Uterus (tissue), 4 donors: Measurements from ENCODE around the gene CBY1. TPM values are rescaled to one million over a fixed set of nuclear protein-coding genes. Genes with fewer than 3 reads are reported as not detected.

Experiments used
- DNase-seq, 2 donors: peaks; one replicate each; pipeline ENCODE4 v3.0.0-alpha.2; 2019 to 2020
- H3K27ac ChIP-seq, 2 donors: fragments of 200-600 bp; sonication (generic); 1 replicate in 1 of 2; 2 replicates in 1 of 2; pipeline ENCODE4 v1.5.1; 2016 to 2018
- H3K27me3 ChIP-seq, 2 donors: fragments of 200-600 bp; sonication (generic); one replicate each; pipeline ENCODE4 v1.5.1; 2018 to 2019; ENCODE audit warnings: control low read depth in 1 of 2
- H3K36me3 ChIP-seq, 2 donors: fragments of 200-600 bp; sonication (generic); one replicate each; pipeline ENCODE4 v1.5.1; 2019; ENCODE audit warnings: control low read depth in 1 of 2
- H3K4me1 ChIP-seq, 2 donors: fragments of 200-600 bp; sonication (generic); one replicate each; pipeline ENCODE4 v1.5.1; 2018 to 2019; ENCODE audit warnings: control low read depth in 1 of 2
- H3K4me3 ChIP-seq, 2 donors: fragments of 200-600 bp; sonication (generic); 1 replicate in 1 of 2; 2 replicates in 1 of 2; pipeline ENCODE4 v1.5.1; 2018 to 2019; ENCODE audit warnings: mild to moderate bottlenecking in 1 of 2
- H3K9me3 ChIP-seq, 2 donors: fragments of 200-600 bp; sonication (generic); one replicate each; pipeline ENCODE4 v1.5.1; 2019; ENCODE audit warnings: control low read depth in 1 of 2
- CTCF ChIP-seq, 4 experiments: fragments of 200-600 bp in 2 of 4; fragments of 450-650 bp in 2 of 4; sonication (generic) in 2 of 4; IDR thresholded peaks; one replicate each; pipeline ENCODE4 v1.5.1; 2016 to 2019; ENCODE audit warnings: antibody characterized with exemption in 4 of 4, mild to moderate bottlenecking in 2 of 4, moderate library complexity in 1 of 4
- POLR2A ChIP-seq, 2 donors: fragments of 450-650 bp; IDR thresholded peaks; one replicate each; pipeline ENCODE4 v1.6.1; 2016; ENCODE audit warnings: antibody characterized with exemption in 2 of 2, mild to moderate bottlenecking in 1 of 2, moderate library complexity in 1 of 2
- intact Hi-C: fragments of 100-400 bp; cut with DNase I; formaldehyde crosslinking; loops from one replicate; pipeline ENCODE4 v1.15.1; 2023; ENCODE audit warnings: low total_unique reads
- total RNA-seq, 4 donors: library from RNA; depleted of rRNA in 3 of 4; stranded (reverse); fragments of >200 nt in 3 of 4; gene quantifications; one replicate each; pipeline versions ENCODE4 v1.1.0 to v1.2.4, GENCODE V29; 2014 to 2023
- donor health status: DM: yes; HTN: yes; CAD: no.

The CBY1 gene
- total RNA-seq, 4 donors from 2014 or later, result 10.5 to 42.8 (median 28.6) TPM

DNA sequence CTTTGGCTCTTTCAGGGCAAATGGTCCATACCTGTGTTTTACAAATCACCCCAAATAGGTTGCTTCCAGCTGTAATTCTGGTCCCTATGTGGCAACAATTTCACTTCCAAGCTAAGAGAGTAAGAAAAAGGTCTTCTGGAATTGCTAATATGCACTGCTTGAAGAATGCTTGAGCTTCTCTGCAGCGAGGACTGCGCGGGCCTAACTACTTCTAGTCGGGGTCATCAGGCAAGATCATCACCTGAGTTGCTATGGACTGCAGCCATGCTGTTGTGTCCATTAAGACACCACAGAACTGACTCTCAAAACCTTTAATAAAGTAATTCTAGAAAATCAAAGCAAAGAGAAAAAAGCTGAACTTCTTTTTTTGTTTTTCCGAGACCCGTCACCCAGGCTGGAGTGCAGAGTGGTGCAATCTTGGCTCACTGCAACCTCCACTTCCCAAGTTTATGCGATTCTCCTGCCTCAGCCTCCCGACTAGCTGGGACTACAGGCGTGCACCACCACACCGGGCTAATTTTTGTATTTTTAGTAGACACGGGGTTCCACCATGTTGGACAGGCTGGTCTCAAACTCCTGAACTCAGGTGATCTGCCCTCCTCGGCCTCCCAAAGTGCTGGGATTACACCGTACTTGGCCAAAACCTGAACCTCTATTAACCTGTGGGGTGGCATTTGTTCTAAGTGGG, 42.1 kb downstream of the CBY1 start:
- TF ChIP-seq POLR2A (IDR thresholded peaks at IDR 0.05) (no peak), CTCF (IDR thresholded peaks at IDR 0.05) (no peak)
- Histone ChIP-seq H3K27me3 (no peaks in the 10 kb centered on the region), H3K27ac (peak overlapping the region in 1 of 2 donors; percentile 97), H3K9me3 (no peaks in the 10 kb centered on the region), H3K4me1 (peaks cover 0 to 22% of the 10 kb centered on the region in 2 donors), H3K4me3 (peak overlapping the region; percentile 60 to 82), H3K36me3 (no peaks in the 10 kb centered on the region)
- DNase-seq, result no peak
- intact Hi-C loops, result no loop called here

DNA sequence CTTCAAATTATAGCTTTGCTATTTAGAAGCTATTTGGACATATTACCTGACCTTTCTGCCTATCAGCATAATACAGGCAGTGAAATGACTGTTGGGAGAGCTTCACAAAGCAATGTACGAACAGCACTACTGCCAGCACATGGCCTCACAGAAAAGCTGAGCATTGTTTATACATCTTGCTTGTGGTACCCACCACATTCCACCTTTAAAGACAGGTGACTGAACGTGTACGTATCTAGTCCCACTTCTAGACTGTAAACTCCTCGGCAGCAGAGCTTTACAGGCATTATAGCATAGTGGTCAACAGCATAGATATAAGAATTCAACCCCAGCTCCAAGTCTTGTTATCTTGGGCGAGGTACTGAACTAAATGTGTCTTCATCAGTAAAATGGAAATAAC, 42.7 kb downstream of the CBY1 start:
- Histone ChIP-seq H3K27ac (peak overlapping the region; percentile 97 to 98), H3K4me3 (peak overlapping the region; percentile 60 to 82), H3K4me1 (peaks cover 0 to 22% of the 10 kb centered on the region in 2 donors), H3K36me3 (no peaks in the 10 kb centered on the region), H3K9me3 (no peaks in the 10 kb centered on the region), H3K27me3 (no peaks in the 10 kb centered on the region)
- no peak for DNase-seq
- TF ChIP-seq CTCF (IDR thresholded peaks at IDR 0.05), result no peak
- no peak for TF ChIP-seq POLR2A (IDR thresholded peaks at IDR 0.05)
- intact Hi-C loops, result no loop called here

DNA sequence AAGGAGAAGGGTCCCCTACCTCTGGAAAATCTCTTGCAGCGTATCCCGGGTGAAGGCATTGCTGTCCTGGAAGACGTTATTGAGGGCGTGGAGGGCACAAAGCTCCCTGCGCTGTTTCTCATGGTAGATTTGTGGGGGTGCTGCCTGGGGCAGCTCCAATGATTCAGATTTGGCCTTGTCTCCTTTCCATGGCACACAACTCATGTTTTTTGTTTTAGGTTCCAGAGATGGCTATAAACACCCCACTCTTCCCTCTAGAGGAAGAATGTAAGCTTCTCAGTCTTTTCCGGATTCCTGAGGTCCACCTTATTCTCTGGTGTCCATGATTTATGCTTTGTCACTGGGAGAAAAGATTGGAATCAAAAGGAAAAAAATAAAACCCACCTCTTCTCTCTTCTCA, 43.3 kb downstream of the CBY1 start:
- Histone ChIP-seq H3K4me3 (peak overlapping the region; percentile 60 to 82), H3K4me1 (peaks cover 0 to 22% of the 10 kb centered on the region in 2 donors), H3K36me3 (no peaks in the 10 kb centered on the region), H3K27ac (peak overlapping the region; percentile 97 to 98), H3K27me3 (no peaks in the 10 kb centered on the region), H3K9me3 (no peaks in the 10 kb centered on the region)
- intact Hi-C loops, result no loop called here
- DNase-seq, result no peak
- no peak for TF ChIP-seq POLR2A (IDR thresholded peaks at IDR 0.05)
- no peak for TF ChIP-seq CTCF (IDR thresholded peaks at IDR 0.05)

DNA sequence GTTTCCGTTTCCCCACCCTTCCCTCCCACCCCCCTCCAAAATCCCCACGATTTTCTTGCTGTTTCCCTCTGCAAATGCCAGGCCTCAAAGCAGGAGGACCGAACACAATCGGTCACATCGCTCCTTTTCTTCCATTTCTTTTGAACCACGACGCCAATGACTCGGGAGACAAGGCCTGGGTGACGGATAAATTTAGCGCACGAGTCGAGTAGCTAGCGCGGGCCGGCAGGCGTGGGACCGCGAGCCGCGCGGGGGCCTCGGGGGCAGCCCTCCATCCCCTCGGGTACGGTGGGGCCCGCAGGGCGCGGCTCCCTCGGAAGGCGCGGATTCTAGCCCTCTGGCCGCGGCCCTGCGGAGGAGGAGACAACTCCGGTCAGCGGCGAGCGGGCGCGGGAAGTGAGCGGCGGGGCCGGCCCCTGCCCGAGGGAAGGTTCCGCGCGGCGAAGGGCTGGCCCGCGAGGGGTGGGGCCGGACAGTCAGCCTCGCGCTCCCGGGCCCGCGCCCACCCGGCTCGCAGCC, 43.9 kb downstream of the CBY1 start:
- Histone ChIP-seq H3K27ac (peak overlapping the region; percentile 97 to 98), H3K27me3 (no peaks in the 10 kb centered on the region), H3K4me1 (peaks cover 0 to 22% of the 10 kb centered on the region in 2 donors), H3K4me3 (peak overlapping the region; percentile 60 to 82), H3K36me3 (no peaks in the 10 kb centered on the region), H3K9me3 (no peaks in the 10 kb centered on the region)
- no peak for DNase-seq
- TF ChIP-seq POLR2A (IDR thresholded peaks at IDR 0.05), result no peak
- TF ChIP-seq CTCF (IDR thresholded peaks at IDR 0.05), result no peak
- intact Hi-C loops, result no loop called here

- Histone ChIP-seq H3K4me3 (peak within 1 kb of the TSS; percentile 60 to 82), H3K9me3 (no peaks in the 10 kb centered on the region), H3K27me3 (no peaks in the 10 kb centered on the region), H3K27ac (peak within 1 kb of the TSS; percentile 97 to 98), H3K4me1 (peaks cover 0 to 22% of the 10 kb centered on the region in 2 donors), H3K36me3 (no peaks in the 10 kb centered on the region)
- DNase-seq, result peak; percentile 94 to 95
- intact Hi-C loops, result no loop called here
- TF ChIP-seq POLR2A (IDR thresholded peaks at IDR 0.05) (peak; percentile 99 to 100), CTCF (IDR thresholded peaks at IDR 0.05) (peak in 2 of 4 experiments; percentile 26 to 42)
Observed at GRCh38 chr22:38700789-38701628, 44.6 kb downstream of the CBY1 start, which contains the start of gene JOSD1. JOSD1 (minus strand) TSS chr22:38700943; CDS start chr22:38699987, 956 bp downstream.
